ENCODE measurements around the gene KRT33B.

DNA sequence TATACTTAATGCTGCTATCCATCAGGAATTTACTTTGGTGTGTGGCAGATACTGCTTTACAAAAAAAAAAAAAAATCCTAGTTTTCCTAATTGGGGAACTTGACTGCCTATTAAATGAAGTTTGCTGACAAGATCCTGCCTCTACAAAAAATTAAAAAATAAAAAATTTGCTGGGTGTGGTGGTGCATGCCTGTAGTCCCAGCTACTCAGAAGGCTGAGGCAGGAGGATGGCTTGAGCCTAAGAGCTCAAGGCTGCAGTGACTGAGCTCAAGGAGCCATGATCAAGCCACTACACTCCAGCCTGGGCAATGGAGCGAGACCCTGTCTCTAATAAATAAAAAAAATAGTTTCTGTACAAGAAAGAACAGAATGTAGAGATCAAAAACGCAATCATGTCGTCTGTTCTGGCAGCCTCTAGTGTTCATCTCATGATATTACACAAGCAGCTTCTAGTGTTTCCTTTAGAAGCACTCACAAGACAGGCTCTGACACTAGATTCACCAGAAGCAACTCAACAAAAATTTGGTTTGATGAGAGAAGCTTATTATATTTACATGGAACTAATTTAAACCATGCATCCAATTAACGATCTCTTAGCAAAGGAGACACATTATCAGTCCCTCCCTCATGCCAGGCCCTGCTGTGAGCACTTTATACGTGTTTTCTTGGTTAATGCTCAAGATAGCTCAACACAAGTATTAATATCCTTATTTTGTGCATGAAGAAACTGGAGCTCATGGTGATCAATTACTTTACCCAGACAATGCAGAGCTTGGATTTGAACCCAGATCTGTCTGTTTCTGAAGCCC is 47.3 kb downstream of the KRT33B start:
- TF ChIP-seq, protein P1, sequence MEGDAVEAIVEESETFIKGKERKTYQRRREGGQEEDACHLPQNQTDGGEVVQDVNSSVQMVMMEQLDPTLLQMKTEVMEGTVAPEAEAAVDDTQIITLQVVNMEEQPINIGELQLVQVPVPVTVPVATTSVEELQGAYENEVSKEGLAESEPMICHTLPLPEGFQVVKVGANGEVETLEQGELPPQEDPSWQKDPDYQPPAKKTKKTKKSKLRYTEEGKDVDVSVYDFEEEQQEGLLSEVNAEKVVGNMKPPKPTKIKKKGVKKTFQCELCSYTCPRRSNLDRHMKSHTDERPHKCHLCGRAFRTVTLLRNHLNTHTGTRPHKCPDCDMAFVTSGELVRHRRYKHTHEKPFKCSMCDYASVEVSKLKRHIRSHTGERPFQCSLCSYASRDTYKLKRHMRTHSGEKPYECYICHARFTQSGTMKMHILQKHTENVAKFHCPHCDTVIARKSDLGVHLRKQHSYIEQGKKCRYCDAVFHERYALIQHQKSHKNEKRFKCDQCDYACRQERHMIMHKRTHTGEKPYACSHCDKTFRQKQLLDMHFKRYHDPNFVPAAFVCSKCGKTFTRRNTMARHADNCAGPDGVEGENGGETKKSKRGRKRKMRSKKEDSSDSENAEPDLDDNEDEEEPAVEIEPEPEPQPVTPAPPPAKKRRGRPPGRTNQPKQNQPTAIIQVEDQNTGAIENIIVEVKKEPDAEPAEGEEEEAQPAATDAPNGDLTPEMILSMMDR (IDR thresholded peaks at IDR 0.05): peak; percentile 89
- TF ChIP-seq SIN3A (IDR thresholded peaks at IDR 0.05; ENCODE audit: borderline replicate concordance, insufficient read depth, low read depth, low read length) (no peak), POLR2AphosphoS5 (IDR thresholded peaks at IDR 0.05; ENCODE audit: low read depth, low read length) (no peak), REST (IDR thresholded peaks at IDR 0.05; ENCODE audit: insufficient read depth in 1 of 2, low read depth in 2 of 2, low read length in 1 of 2) (no peak)

Data from Panc1 (cell line).